ENCODE measurements around the gene TOPAZ1. TPM values are rescaled to one million over a fixed set of nuclear protein-coding genes. Genes with fewer than 3 reads are reported as not detected.
"Not testable (repeated sequence)": the region's sequence is repeated elsewhere in the genome, so short reads cannot be mapped to it uniquely, and the experiment has no call there.

The TOPAZ1 gene
- polyA plus RNA-seq, 1 donor from 2014 or later: not detected

GRCh38 chr3:44342176-44342790 lies 100.6 kb downstream of the TOPAZ1 start:
- no peak overlapping the region for H3K27ac ChIP-seq (ENCODE audit: low read length)
- H3K79me2 ChIP-seq (replicated peaks; ENCODE audit: insufficient read depth, low read length): peaks cover 33% of the 10 kb centered on the region
- H3K4me2 ChIP-seq (ENCODE audit: low read length): no peak overlapping the region

GRCh38 chr3:44343421-44343820 lies 101.7 kb downstream of the TOPAZ1 start:
- no peaks in the 10 kb centered on the region for H3K27me3 ChIP-seq (ENCODE audit: insufficient read depth, low read depth, low read length)
- H3K36me3 ChIP-seq (ENCODE audit: insufficient read depth, low read length): no peaks in the 10 kb centered on the region
- H3K79me2 ChIP-seq (replicated peaks; ENCODE audit: insufficient read depth, low read length): peaks cover 33% of the 10 kb centered on the region
- no peaks in the 10 kb centered on the region for H3K9me3 ChIP-seq (ENCODE audit: low read length)
- no peak overlapping the region for H3K4me3 ChIP-seq (ENCODE audit: low read length)
- H3K27ac ChIP-seq (ENCODE audit: low read length): no peak overlapping the region
- H2AFZ ChIP-seq (ENCODE audit: low read depth, low read length): no peak overlapping the region
- TF ChIP-seq POLR2AphosphoS5 (IDR thresholded peaks at IDR 0.05) (no peak), EZH2 (IDR thresholded peaks at IDR 0.05; ENCODE audit: borderline replicate concordance, insufficient read depth, low read length, poor library complexity, severe bottlenecking) (no peak), EP300 (conservative IDR thresholded peaks at IDR 0.05; ENCODE audit: poor library complexity, severe bottlenecking) (no peak), MXI1 (conservative IDR thresholded peaks at IDR 0.05; ENCODE audit: poor library complexity, severe bottlenecking) (no peak), TAF1 (IDR thresholded peaks at IDR 0.05; ENCODE audit: low read depth) (no peak), REST (IDR thresholded peaks at IDR 0.05; ENCODE audit: borderline replicate concordance) (no peak)
- no peaks in the 10 kb centered on the region for H3F3A ChIP-seq (ENCODE audit: insufficient read depth, low read length, poor library complexity, severe bottlenecking)
- no peaks in the 10 kb centered on the region for H3K9me2 ChIP-seq (ENCODE audit: insufficient read depth, low read length)
- no peak overlapping the region for H3K9ac ChIP-seq (ENCODE audit: low read length)
- H3K4me2 ChIP-seq (ENCODE audit: low read length): no peak overlapping the region
- H4K20me1 ChIP-seq (ENCODE audit: insufficient read depth): no peaks in the 10 kb centered on the region

More at GRCh38 chr3:44342176-44342790, 100.6 kb downstream of the TOPAZ1 start:
- Histone ChIP-seq H3K27me3 (ENCODE audit: insufficient read depth, low read depth, low read length) (no peaks in the 10 kb centered on the region), H3K9me3 (ENCODE audit: low read length) (no peaks in the 10 kb centered on the region), H3K36me3 (ENCODE audit: insufficient read depth, low read length) (no peaks in the 10 kb centered on the region), H3K9me2 (ENCODE audit: insufficient read depth, low read length) (no peaks in the 10 kb centered on the region), H3K4me3 (ENCODE audit: low read length) (no peak overlapping the region), H3K9ac (ENCODE audit: low read length) (no peak overlapping the region), H4K20me1 (ENCODE audit: insufficient read depth) (no peaks in the 10 kb centered on the region), H3F3A (ENCODE audit: insufficient read depth, low read length, poor library complexity, severe bottlenecking) (no peaks in the 10 kb centered on the region), H2AFZ (ENCODE audit: low read depth, low read length) (no peak overlapping the region)
- no peak for TF ChIP-seq CTCF (IDR thresholded peaks at IDR 0.05; ENCODE audit: poor library complexity, severe bottlenecking)
- TF ChIP-seq POLR2AphosphoS5 (IDR thresholded peaks at IDR 0.05): no peak

GRCh38 chr3:44346590-44346989 lies 104.9 kb downstream of the TOPAZ1 start:
- not testable (repeated sequence) for H3K27ac ChIP-seq (ENCODE audit: low read length); H3K9me3 ChIP-seq (ENCODE audit: low read length); H3K9ac ChIP-seq (ENCODE audit: low read length); H3K79me2 ChIP-seq (replicated peaks; ENCODE audit: insufficient read depth, low read length); H3K4me3 ChIP-seq (ENCODE audit: low read length); H4K20me1 ChIP-seq (ENCODE audit: insufficient read depth); H3K36me3 ChIP-seq (ENCODE audit: insufficient read depth, low read length); H3F3A ChIP-seq (ENCODE audit: insufficient read depth, low read length, poor library complexity, severe bottlenecking); H3K27me3 ChIP-seq (ENCODE audit: insufficient read depth, low read depth, low read length); H3K9me2 ChIP-seq (ENCODE audit: insufficient read depth, low read length); H2AFZ ChIP-seq (ENCODE audit: low read depth, low read length); H3K4me2 ChIP-seq (ENCODE audit: low read length)
